ENCODE data around the gene ZW10. TPM values are rescaled to one million over a fixed set of nuclear protein-coding genes. Genes with fewer than 3 reads are reported as not detected.
"Not testable (repeated sequence)": the region's sequence is repeated elsewhere in the genome, so short reads cannot be mapped to it uniquely, and the experiment has no call there.

The ZW10 gene
- polyA plus RNA-seq, 1 experiment: 14.9 TPM

- no peak overlapping the region for H3K27ac ChIP-seq (ENCODE audit: low read depth, low read length)
- CTCF ChIA-PET: interaction anchor here (1.7 to 1.9 kb wide), 2 partner anchors 8 to 32 kb away, joined by 3 to 6 read pairs; partner anchors contain the start of gene ZW10
- no peaks in the 10 kb centered on the region for H3K9me3 ChIP-seq (ENCODE audit: control insufficient read depth, insufficient read depth, low read length)
- no peak overlapping the region for H3K4me3 ChIP-seq (ENCODE audit: low read depth, low read length)
- DNase-seq (ENCODE audit: low read depth, low spot score): no peak
- POLR2A ChIA-PET: no interaction called here
- no peak for TF ChIP-seq CTCF (IDR thresholded peaks at IDR 0.05; ENCODE audit: low read depth, low read length)
- H3K27me3 ChIP-seq (ENCODE audit: control insufficient read depth, insufficient read depth, low read length): no peaks in the 10 kb centered on the region
Observed at GRCh38 chr11:113764527-113765219, 8.8 kb downstream of the ZW10 start.

DNA sequence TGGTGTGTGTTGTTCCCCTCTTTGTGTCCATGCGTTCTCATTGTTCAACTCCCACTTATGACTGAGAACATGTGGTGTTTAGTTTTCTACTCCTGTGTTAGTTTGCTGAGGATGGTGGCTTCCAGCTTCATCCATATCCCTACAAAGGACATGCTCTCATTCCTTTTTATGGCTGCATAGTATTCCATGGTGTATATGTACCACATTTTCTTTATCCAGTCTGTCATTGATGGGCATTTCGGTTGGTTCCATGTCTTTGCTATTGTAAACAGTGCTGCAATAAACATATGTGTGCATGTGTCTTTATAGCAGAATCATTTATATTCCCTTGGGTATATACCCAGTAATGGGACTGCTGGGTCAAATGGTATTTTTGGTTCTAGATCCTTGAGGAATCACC lies 10.5 kb downstream of the ZW10 start:
- H3K27me3 ChIP-seq (ENCODE audit: control insufficient read depth, insufficient read depth, low read length); H3K27ac ChIP-seq (ENCODE audit: low read depth, low read length); H3K9me3 ChIP-seq (ENCODE audit: control insufficient read depth, insufficient read depth, low read length); H3K4me3 ChIP-seq (ENCODE audit: low read depth, low read length); DNase-seq (ENCODE audit: low read depth, low spot score); POLR2A ChIA-PET: not testable (repeated sequence)
- CTCF ChIA-PET: interaction anchor here (1.9 kb wide), 1 partner anchor 10 kb away, joined by 6 read pairs; the partner anchor contains the start of gene ZW10

- no peaks in the 10 kb centered on the region for H3K9me3 ChIP-seq (ENCODE audit: control insufficient read depth, insufficient read depth, low read length)
- no peak overlapping the region for H3K4me3 ChIP-seq (ENCODE audit: low read depth, low read length)
- no peaks in the 10 kb centered on the region for H3K27me3 ChIP-seq (ENCODE audit: control insufficient read depth, insufficient read depth, low read length)
- ChIA-PET POLR2A (no interaction called here), CTCF (interaction anchor here (1.6 kb wide), 1 partner anchor 13 kb away, joined by 5 read pairs; the partner anchor contains the start of gene ZW10)
- no peak for DNase-seq (ENCODE audit: low read depth, low spot score)
- TF ChIP-seq CTCF (IDR thresholded peaks at IDR 0.05; ENCODE audit: low read depth, low read length): no peak
- H3K27ac ChIP-seq (ENCODE audit: low read depth, low read length): no peak overlapping the region
Observed at GRCh38 chr11:113760241-113760640, 13.3 kb downstream of the ZW10 start.

DNA sequence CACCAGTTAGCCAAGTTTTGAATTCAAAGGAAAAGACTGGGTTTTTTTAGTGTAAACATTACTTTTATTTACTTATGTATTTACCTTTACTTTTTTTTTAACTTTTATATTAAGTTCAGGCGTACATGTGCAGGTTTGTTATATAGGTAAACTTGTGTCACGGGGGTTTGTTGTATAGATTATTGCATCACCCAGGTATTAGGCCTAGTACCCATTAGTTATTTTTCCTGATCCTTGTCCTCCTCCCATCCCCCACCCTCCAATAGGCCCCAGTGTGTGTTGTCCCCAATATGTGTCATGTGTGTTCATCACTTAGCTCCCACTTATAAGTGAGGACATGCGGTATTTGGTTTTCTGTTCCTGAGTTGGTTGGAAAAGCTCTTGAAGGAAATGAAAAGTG lies 20.6 kb downstream of the ZW10 start:
- H3K9me3 ChIP-seq (ENCODE audit: control insufficient read depth, insufficient read depth, low read length): no peaks in the 10 kb centered on the region
- no peak overlapping the region for H3K27ac ChIP-seq (ENCODE audit: low read depth, low read length)
- ChIA-PET CTCF (no interaction called here), POLR2A (no interaction called here)
- no peak for TF ChIP-seq CTCF (IDR thresholded peaks at IDR 0.05; ENCODE audit: low read depth, low read length)
- H3K27me3 ChIP-seq (ENCODE audit: control insufficient read depth, insufficient read depth, low read length): no peaks in the 10 kb centered on the region
- no peak overlapping the region for H3K4me3 ChIP-seq (ENCODE audit: low read depth, low read length)
- no peak for DNase-seq (ENCODE audit: low read depth, low spot score)

- TF ChIP-seq CTCF (IDR thresholded peaks at IDR 0.05; ENCODE audit: low read depth, low read length): no peak
- Histone ChIP-seq H3K4me3 (ENCODE audit: low read depth, low read length) (no peak overlapping the region), H3K27ac (ENCODE audit: low read depth, low read length) (no peak overlapping the region), H3K9me3 (ENCODE audit: control insufficient read depth, insufficient read depth, low read length) (no peaks in the 10 kb centered on the region), H3K27me3 (ENCODE audit: control insufficient read depth, insufficient read depth, low read length) (no peaks in the 10 kb centered on the region)
- DNase-seq (ENCODE audit: low read depth, low spot score): no peak
- POLR2A ChIA-PET: no interaction called here
- CTCF ChIA-PET: no interaction called here
Observed at GRCh38 chr11:113736323-113736722, 37.2 kb downstream of the ZW10 start.

All from AG04450 (cell line).